Head of caudate nucleus (tissue), 42 donors: ENCODE results near the gene ZNF438.

Experiments
- DNase-seq, 42 donors: peaks; one replicate each; pipeline versions ENCODE4 v3.0.0 to v3.0.0-alpha.2; 2020 to 2021; ENCODE audit warnings: mixed read lengths in 7 of 42
- intact Hi-C: fragments of 100-400 bp; cut with DNase I; formaldehyde crosslinking; loops from one replicate; pipeline ENCODE4 v1.15.0; 2022

The ZNF438 gene

DNA sequence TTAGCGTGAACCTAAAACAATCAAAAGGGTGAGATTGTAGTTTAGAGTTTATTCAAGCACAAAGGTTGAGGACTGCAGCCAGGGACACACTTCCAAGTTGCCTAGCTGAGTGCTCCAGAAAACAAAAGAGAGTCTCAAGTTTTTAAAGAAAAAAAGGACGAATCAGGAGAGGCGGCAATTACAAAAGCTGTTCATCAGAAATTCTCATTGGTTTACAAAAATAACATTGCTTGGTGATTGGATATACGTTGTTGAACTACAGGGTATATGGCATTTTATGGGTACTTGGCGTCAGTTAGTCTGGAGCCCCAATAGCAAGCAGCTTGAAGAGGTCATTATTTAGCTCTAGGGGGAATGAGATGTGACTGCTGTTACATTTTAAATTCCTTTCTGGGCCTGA is 11.5 kb downstream of the ZNF438 start:
- DNase-seq, result peak in 3 of 42 donors; percentile 14 to 40 (median 23)

DNA sequence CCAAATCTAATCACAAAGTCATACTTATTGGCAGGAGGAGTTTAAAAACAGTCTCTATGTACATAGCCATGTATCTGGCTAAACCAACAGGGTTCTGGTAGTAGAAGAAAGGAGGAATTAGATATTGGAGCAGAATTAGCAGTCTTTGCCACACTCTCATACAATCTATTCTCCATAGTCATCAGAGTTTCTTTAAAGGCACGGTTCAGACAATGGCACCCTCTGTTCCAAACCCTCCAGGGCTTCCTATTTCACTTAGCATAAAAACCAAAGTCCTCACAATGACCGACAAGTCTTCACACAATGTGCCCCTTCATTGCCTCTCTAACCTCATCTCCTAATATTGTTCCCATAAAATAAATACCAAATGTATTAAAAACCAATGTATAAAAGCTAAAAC is 12.7 kb downstream of the ZNF438 start:
- intact Hi-C loops, result no loop called here
- peak in 4 of 42 donors; percentile 21 to 55 (median 28) for DNase-seq

More for the DNA sequence above, 11.5 kb downstream of the ZNF438 start:
- intact Hi-C loops, result no loop called here

- intact Hi-C loops, result no loop called here
- no peak for DNase-seq
Measured at GRCh38 chr10:31018356-31018750, 13.3 kb downstream of the ZNF438 start.

DNA sequence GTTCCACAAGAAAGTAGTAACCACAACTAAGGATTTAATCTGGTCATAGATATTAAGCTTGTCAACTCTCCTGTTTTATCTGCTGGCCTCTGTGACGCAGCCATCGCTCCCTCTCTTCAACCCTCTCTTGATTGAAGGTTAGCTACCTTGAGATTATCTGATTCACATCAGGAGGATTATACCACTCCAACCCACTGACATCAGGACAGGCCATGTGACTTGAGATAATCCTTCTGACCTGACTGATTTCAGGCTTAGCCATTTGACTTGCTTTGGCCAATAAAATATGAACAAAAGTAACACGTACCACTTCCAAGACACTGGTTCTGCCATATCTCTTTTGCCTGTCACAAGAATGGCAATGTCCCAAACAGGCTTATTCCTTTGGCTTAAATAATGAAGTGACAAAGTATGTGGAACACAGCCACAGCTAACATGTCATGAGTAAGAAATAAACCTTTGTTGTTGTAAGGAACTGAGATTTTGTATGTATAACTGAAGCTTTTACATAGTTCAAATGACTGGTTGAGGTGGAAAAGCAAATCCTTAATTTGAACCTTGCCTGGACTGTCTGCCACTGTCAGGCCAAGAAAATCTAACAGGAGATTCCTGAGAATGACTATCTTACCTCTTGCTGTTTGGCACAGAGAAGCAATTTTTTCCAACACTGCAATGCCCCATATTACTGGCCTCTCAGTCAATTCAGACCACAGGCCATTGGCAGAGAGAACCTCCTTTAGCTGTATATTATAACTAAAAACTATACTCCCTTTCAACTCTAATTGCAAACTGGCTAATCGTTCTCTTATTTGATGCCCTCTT is 13.9 kb downstream of the ZNF438 start:
- intact Hi-C loops, result no loop called here
- DNase-seq, result no peak

- intact Hi-C loops, result no loop called here
- DNase-seq, result no peak
Measured at GRCh38 chr10:31014161-31014875, 17.3 kb downstream of the ZNF438 start.

- intact Hi-C loops, result no loop called here
- no peak for DNase-seq
Measured at GRCh38 chr10:31013331-31013730, 18.3 kb downstream of the ZNF438 start.

- intact Hi-C loops, result no loop called here
- DNase-seq, result no peak
Measured at GRCh38 chr10:31011665-31012022, 20.0 kb downstream of the ZNF438 start.

DNA sequence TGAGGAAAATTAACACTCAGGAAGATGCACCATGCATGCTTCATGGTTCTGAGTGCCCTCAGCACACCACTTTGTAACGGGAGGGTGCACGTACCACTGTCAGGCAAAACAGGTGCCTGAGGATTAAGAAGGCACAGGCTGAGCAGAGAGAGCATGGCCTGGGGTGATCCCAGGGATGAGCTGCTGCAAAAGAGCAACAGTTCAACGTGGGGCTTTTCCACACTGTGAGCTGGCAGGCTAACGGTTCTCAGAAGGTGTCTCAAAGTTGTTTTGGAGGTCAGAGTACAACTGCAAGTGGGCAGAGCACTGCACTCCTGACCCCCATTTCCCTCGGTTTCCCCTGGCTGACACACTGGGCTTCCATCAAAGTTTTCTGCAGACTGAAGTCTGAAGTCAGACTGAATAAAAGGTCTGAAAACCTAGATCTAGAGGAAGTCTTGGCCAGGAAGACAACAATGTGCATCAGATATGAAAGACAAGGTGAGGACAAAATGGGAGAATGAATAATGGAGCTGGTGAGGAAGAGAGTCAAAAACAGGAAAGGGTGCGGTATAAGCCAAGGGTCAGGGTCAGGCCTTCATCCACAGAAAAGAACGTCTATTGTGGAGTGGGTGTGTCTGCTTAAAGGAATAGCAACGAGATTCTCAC is 20.5 kb downstream of the ZNF438 start:
- DNase-seq, result no peak
- intact Hi-C loops, result no loop called here

DNA sequence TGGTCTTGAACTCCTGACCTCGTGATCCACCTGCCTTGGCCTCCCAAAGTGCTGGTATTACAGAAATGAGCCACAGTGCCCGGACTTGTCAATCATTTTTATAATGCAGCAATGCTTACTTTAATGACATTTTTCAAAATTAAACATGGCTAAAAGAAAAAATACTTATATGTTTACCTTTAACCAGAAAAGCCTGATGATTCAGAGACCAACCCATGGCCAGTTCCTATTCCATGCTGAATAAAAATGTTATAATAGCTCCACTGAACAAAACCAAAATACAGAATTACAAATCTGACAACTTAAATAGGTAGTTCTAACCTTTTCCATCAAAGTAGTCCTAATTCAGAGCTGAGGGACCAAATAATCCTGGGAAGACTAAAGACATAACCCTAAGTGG is 21.6 kb downstream of the ZNF438 start:
- intact Hi-C loops, result no loop called here
- no peak for DNase-seq

DNA sequence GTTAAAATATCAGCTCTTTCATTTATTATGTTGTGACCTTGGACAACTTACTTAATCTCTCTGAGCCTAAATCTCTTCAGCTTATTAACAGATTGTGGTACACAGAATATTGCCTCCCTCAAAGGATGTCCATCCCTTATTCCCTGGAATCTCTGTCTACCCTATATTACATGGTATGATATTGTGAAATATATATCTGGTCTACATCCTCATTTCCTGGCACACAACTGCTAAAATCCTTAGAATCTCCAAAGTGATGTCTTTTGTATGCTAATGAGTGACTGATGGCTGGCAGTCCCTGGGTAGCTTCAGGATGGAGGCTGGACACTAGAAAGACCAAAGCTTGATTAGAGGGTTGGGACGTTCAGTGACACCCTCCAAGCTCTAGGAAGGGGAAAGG is 25.8 kb downstream of the ZNF438 start:
- intact Hi-C loops, result no loop called here
- no peak for DNase-seq

- DNase-seq, result no peak
- intact Hi-C loops, result no loop called here
Measured at GRCh38 chr10:31004611-31005193, 27.0 kb downstream of the ZNF438 start.

GRCh38 chr10:31001740-31002139 is 29.9 kb downstream of the ZNF438 start:
- DNase-seq, result no peak
- intact Hi-C loops, result no loop called here

DNA sequence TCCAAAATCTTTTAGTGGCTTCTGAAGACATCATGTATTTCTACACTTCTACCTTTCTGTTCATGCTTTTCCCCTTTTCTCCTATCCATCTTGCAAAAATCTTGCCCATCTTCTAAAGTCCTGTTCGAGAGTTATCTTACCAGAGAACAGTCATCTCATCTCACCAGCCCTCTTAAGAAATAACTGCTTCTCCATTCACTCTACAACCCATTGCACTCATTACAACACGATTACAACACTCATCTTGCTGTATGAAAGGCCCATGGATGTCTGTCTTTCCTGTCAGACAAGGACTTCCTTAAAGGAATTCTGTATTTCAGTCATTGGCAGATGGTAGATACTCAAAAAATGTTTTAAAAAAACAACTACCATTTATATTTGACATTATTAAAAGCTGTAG is 30.8 kb downstream of the ZNF438 start:
- intact Hi-C loops, result no loop called here
- no peak for DNase-seq

GRCh38 chr10:31000071-31000782 is 31.4 kb downstream of the ZNF438 start:
- no peak for DNase-seq
- intact Hi-C loops, result no loop called here

GRCh38 chr10:30999070-30999712 is 32.5 kb downstream of the ZNF438 start:
- intact Hi-C loops, result no loop called here
- peak in 1 of 42 donors; percentile 6 for DNase-seq

GRCh38 chr10:30997536-30998235 is 34.0 kb downstream of the ZNF438 start:
- DNase-seq, result no peak
- intact Hi-C loops, result no loop called here

GRCh38 chr10:30996481-30997005 is 35.1 kb downstream of the ZNF438 start:
- intact Hi-C loops, result no loop called here
- DNase-seq, result no peak
